ENCODE results near the gene NT5E. TPM values are rescaled to one million over a fixed set of nuclear protein-coding genes. Genes with fewer than 3 reads are reported as not detected.

The NT5E gene
- total and polyA plus RNA-seq, 2 experiments from 2014 or later, result 0.18 to 1.5 TPM

DNA sequence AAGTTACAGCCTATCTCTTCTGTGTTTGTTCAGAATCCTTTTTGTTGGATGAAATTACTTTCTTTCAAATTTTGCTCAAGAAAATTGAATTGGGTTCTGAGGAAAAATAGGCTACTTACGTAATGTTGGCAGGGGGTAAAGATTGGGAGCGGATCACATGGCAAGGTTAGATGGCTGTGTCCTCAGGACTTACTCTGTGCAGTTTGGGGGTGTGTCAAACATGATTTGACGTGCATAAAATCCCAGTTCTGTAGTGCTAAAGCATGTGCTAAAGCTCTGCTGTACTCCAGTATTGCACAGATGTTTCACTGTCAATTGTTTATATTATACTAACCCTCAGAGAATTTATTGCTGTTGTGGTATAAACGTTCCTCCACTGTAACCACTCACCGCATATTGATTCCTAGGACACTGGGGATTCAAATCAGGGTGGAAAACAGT lies 2.6 kb downstream of the NT5E start:
- H3K36me3 ChIP-seq (ENCODE audit: insufficient read depth), result no peaks in the 10 kb centered on the region
- peaks cover 59% of the 10 kb centered on the region for H3K27me3 ChIP-seq (ENCODE audit: insufficient read depth)
- DNase-seq (ENCODE audit: low spot score), result no peak
- no peaks in the 10 kb centered on the region for H4K20me1 ChIP-seq (replicated peaks; ENCODE audit: insufficient read depth)
- no peak overlapping the region for H3K4me3 ChIP-seq
- H3K4me1 ChIP-seq (ENCODE audit: insufficient read depth), result peaks cover 12% of the 10 kb centered on the region
- H3K27ac Mint-ChIP-seq, result no peak overlapping the region
- no peak for ATAC-seq
- H3F3A ChIP-seq (replicated peaks; ENCODE audit: low read depth), result no peaks in the 10 kb centered on the region
- no peaks in the 10 kb centered on the region for H3K79me2 ChIP-seq (replicated peaks; ENCODE audit: insufficient read depth)
- no peaks in the 10 kb centered on the region for H3K9me3 Mint-ChIP-seq
- H3K27me3 Mint-ChIP-seq (ENCODE audit: insufficient read depth, low read depth, poor library complexity), result peaks cover 49% of the 10 kb centered on the region
- H3K4me3 Mint-ChIP-seq, result no peak overlapping the region
- no peaks in the 10 kb centered on the region for H3K36me3 Mint-ChIP-seq (ENCODE audit: low read depth)
- no peak for TF ChIP-seq EZH2 (IDR thresholded peaks at IDR 0.05; ENCODE audit: low read depth, unreplicated experiment)
- no peak for TF ChIP-seq EZH2phosphoT487 (IDR thresholded peaks at IDR 0.05; ENCODE audit: unreplicated experiment)
- TF ChIP-seq, protein P1, sequence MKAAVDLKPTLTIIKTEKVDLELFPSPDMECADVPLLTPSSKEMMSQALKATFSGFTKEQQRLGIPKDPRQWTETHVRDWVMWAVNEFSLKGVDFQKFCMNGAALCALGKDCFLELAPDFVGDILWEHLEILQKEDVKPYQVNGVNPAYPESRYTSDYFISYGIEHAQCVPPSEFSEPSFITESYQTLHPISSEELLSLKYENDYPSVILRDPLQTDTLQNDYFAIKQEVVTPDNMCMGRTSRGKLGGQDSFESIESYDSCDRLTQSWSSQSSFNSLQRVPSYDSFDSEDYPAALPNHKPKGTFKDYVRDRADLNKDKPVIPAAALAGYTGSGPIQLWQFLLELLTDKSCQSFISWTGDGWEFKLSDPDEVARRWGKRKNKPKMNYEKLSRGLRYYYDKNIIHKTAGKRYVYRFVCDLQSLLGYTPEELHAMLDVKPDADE (IDR thresholded peaks at IDR 0.05), result no peak
- no peak for TF ChIP-seq ZNF114 (CRISPR knock-in tag; IDR thresholded peaks at IDR 0.05)
- TF ChIP-seq, protein P2, sequence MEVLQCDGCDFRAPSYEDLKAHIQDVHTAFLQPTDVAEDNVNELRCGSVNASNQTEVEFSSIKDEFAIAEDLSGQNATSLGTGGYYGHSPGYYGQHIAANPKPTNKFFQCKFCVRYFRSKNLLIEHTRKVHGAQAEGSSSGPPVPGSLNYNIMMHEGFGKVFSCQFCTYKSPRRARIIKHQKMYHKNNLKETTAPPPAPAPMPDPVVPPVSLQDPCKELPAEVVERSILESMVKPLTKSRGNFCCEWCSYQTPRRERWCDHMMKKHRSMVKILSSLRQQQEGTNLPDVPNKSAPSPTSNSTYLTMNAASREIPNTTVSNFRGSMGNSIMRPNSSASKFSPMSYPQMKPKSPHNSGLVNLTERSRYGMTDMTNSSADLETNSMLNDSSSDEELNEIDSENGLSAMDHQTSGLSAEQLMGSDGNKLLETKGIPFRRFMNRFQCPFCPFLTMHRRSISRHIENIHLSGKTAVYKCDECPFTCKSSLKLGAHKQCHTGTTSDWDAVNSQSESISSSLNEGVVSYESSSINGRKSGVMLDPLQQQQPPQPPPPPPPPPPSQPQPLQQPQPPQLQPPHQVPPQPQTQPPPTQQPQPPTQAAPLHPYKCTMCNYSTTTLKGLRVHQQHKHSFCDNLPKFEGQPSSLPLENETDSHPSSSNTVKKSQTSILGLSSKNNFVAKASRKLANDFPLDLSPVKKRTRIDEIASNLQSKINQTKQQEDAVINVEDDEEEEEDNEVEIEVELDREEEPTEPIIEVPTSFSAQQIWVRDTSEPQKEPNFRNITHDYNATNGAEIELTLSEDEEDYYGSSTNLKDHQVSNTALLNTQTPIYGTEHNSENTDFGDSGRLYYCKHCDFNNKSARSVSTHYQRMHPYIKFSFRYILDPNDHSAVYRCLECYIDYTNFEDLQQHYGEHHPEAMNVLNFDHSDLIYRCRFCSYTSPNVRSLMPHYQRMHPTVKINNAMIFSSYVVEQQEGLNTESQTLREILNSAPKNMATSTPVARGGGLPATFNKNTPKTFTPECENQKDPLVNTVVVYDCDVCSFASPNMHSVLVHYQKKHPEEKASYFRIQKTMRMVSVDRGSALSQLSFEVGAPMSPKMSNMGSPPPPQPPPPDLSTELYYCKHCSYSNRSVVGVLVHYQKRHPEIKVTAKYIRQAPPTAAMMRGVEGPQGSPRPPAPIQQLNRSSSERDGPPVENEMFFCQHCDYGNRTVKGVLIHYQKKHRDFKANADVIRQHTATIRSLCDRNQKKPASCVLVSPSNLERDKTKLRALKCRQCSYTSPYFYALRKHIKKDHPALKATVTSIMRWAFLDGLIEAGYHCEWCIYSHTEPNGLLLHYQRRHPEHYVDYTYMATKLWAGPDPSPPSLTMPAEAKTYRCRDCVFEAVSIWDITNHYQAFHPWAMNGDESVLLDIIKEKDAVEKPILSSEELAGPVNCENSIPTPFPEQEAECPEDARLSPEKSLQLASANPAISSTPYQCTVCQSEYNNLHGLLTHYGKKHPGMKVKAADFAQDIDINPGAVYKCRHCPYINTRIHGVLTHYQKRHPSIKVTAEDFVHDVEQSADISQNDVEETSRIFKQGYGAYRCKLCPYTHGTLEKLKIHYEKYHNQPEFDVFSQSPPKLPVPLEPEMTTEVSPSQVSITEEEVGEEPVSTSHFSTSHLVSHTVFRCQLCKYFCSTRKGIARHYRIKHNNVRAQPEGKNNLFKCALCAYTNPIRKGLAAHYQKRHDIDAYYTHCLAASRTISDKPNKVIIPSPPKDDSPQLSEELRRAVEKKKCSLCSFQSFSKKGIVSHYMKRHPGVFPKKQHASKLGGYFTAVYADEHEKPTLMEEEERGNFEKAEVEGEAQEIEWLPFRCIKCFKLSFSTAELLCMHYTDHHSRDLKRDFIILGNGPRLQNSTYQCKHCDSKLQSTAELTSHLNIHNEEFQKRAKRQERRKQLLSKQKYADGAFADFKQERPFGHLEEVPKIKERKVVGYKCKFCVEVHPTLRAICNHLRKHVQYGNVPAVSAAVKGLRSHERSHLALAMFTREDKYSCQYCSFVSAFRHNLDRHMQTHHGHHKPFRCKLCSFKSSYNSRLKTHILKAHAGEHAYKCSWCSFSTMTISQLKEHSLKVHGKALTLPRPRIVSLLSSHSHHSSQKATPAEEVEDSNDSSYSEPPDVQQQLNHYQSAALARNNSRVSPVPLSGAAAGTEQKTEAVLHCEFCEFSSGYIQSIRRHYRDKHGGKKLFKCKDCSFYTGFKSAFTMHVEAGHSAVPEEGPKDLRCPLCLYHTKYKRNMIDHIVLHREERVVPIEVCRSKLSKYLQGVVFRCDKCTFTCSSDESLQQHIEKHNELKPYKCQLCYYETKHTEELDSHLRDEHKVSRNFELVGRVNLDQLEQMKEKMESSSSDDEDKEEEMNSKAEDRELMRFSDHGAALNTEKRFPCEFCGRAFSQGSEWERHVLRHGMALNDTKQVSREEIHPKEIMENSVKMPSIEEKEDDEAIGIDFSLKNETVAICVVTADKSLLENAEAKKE (CRISPR knock-in tag; IDR thresholded peaks at IDR 0.05), result no peak
- TF ChIP-seq, protein P3, sequence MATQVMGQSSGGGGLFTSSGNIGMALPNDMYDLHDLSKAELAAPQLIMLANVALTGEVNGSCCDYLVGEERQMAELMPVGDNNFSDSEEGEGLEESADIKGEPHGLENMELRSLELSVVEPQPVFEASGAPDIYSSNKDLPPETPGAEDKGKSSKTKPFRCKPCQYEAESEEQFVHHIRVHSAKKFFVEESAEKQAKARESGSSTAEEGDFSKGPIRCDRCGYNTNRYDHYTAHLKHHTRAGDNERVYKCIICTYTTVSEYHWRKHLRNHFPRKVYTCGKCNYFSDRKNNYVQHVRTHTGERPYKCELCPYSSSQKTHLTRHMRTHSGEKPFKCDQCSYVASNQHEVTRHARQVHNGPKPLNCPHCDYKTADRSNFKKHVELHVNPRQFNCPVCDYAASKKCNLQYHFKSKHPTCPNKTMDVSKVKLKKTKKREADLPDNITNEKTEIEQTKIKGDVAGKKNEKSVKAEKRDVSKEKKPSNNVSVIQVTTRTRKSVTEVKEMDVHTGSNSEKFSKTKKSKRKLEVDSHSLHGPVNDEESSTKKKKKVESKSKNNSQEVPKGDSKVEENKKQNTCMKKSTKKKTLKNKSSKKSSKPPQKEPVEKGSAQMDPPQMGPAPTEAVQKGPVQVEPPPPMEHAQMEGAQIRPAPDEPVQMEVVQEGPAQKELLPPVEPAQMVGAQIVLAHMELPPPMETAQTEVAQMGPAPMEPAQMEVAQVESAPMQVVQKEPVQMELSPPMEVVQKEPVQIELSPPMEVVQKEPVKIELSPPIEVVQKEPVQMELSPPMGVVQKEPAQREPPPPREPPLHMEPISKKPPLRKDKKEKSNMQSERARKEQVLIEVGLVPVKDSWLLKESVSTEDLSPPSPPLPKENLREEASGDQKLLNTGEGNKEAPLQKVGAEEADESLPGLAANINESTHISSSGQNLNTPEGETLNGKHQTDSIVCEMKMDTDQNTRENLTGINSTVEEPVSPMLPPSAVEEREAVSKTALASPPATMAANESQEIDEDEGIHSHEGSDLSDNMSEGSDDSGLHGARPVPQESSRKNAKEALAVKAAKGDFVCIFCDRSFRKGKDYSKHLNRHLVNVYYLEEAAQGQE (IDR thresholded peaks at IDR 0.05; ENCODE audit: unreplicated experiment), result no peak
- TF ChIP-seq CREB1 (CRISPR knock-in tag; IDR thresholded peaks at IDR 0.05; ENCODE audit: low read depth), result no peak
- H2AFZ ChIP-seq, result no peak overlapping the region
- peaks cover 11% of the 10 kb centered on the region for H3K4me1 Mint-ChIP-seq
- H3K9me2 ChIP-seq (ENCODE audit: insufficient read depth), result peaks cover 11% of the 10 kb centered on the region
- no peak overlapping the region for H3K27ac ChIP-seq (ENCODE audit: low read depth)
- no peak overlapping the region for H3K4me2 ChIP-seq
